ENCODE results near the gene LRRC7.
"Not testable (repeated sequence)": the region's sequence is repeated elsewhere in the genome, so short reads cannot be mapped to it uniquely, and the experiment has no call there.

Gene LRRC7

GRCh38 chr1:69702085-69702484 lies 134.4 kb downstream of the LRRC7 start:
- no peak for DNase-seq

GRCh38 chr1:69706473-69706872 lies 138.8 kb downstream of the LRRC7 start:
- DNase-seq, result no peak

GRCh38 chr1:69707103-69707502 lies 139.4 kb downstream of the LRRC7 start:
- no peak for DNase-seq

GRCh38 chr1:69710484-69711189 lies 142.9 kb downstream of the LRRC7 start:
- no peak for DNase-seq

GRCh38 chr1:69711190-69711930 lies 143.6 kb downstream of the LRRC7 start:
- no peak for DNase-seq

GRCh38 chr1:69717834-69718233 lies 150.1 kb downstream of the LRRC7 start:
- DNase-seq, result not testable (repeated sequence)

GRCh38 chr1:69728206-69728605 lies 160.5 kb downstream of the LRRC7 start:
- DNase-seq, result peak in 1 of 2 experiments; percentile 14

- no peak for DNase-seq
These were observed 165.3 kb downstream of the LRRC7 start for GRCh38 chr1:69733061-69733460.

- peak; percentile 49 to 60 for DNase-seq
These were observed 169.9 kb downstream of the LRRC7 start for GRCh38 chr1:69737527-69738185.

GRCh38 chr1:69738458-69739250 lies 170.9 kb downstream of the LRRC7 start:
- no peak for DNase-seq

- DNase-seq, result no peak
These were observed 171.5 kb downstream of the LRRC7 start for GRCh38 chr1:69739251-69739605.

- no peak for DNase-seq
These were observed 175.4 kb downstream of the LRRC7 start for GRCh38 chr1:69743146-69743545.

- DNase-seq, result no peak
These were observed 176.7 kb downstream of the LRRC7 start for GRCh38 chr1:69744381-69744780.

GRCh38 chr1:69747207-69747606 lies 179.5 kb downstream of the LRRC7 start:
- no peak for DNase-seq

- DNase-seq, result no peak
These were observed 182.9 kb downstream of the LRRC7 start for GRCh38 chr1:69750638-69751037.

GRCh38 chr1:69752831-69753230 lies 185.1 kb downstream of the LRRC7 start:
- DNase-seq, result no peak

- DNase-seq, result no peak
These were observed 186.8 kb downstream of the LRRC7 start for GRCh38 chr1:69754521-69754920.

- no peak for DNase-seq
These were observed 187.9 kb downstream of the LRRC7 start for GRCh38 chr1:69755647-69756046.

- no peak for DNase-seq
These were observed 198.2 kb downstream of the LRRC7 start for GRCh38 chr1:69765951-69766350.

- no peak for DNase-seq
These were observed 198.9 kb downstream of the LRRC7 start for GRCh38 chr1:69766431-69767180.

- no peak for DNase-seq
These were observed 208.8 kb downstream of the LRRC7 start for GRCh38 chr1:69776555-69776954.

GRCh38 chr1:69777423-69777822 lies 209.7 kb downstream of the LRRC7 start:
- no peak for DNase-seq

All from NCI-H2081 (cell line).